NOMO-1 (cell line): Measurements from ENCODE around the gene MLIP.
A peak's percentile ranks its signal among the peaks of the same experiment; 100 is the strongest.

Source experiments
- DNase-seq, 2 experiments: peaks; one replicate each; lab custom pipeline; 2025; ENCODE audit not compliant: unreplicated experiment in 2 of 2; lab: John Stamatoyannopoulos, UW

MLIP gene

DNA sequence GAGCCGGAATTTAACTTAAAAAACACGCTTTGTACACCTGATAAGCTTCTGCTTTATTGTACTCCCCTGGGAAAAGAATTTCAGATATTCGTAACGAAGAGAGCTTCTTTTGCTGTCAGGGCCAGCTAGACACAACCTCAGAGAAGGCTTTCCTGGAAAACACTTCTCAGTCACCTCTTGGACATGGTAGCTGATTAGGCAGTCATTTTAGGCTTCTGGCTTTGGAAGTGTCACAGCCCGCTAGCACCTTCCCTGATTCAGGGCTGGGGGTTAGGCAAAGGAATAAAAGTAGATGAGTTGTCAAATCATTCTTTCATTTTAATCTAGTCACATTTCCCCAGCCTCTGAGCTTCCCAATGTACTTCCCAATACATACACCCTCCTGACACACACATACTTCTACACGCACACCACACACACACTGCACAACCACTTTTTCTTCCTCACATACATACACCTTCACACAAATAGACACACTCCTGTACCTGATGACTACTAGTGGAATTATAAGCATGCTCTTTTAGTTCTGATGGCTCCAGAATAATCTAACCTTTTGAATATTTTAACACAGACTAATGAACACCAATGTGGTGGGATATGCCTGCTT lies 162.1 kb downstream of the MLIP start:
- DNase-seq: no peak

DNA sequence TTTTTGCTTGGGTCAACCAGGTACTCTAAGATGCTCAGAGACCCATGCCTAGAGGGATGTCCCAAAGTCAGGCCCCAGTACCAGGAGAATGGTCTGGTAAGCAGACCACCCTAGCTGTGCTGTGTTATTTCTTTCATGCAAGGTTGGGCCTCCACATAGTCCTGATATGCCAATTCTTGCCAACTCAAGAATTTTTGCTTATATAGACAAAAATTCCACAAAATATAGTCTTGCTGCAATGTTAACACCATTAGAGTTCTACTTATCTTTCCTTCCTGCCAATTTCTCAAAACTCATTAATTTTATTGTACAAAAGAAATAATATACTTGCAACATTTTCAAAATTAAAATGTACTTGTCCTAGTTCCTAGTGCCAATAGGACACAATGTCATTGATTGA lies 163.1 kb downstream of the MLIP start:
- DNase-seq: no peak

GRCh38 chr6:54282186-54282585 lies 170.9 kb downstream of the MLIP start:
- DNase-seq: no peak

DNA sequence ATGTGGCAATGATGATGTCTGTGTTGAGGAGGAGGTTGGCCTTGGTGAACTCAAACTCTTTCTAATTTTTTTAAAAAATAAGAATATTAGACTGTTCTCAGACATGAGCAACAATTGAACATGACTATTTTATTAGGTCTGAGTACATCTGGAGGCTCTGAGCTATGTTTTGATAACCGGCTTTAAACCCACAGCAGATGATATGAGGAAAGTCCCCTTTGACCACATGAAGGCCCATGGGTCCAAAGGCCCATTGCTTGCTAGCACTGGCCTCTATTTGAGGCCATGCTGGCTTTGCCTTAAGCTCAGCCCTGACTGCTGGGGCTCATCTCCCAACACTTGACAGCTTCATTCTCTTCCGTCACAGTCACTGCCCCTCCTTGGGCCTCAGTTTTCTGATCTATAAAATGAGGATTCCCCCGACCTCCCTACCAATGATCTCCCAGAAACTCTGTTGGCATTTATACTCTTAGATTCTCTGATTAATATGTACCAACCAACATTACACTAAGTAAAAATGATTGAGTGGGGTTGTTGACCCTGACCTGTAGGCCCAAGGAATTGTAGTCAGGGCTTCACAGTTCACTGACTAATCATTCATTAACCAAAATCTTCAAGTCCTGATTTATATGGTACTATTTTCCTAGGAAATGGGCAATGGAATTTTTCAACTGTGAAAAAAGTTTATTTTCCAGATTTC lies 173.1 kb downstream of the MLIP start:
- DNase-seq: no peak

GRCh38 chr6:54285595-54285994 lies 174.4 kb downstream of the MLIP start:
- DNase-seq: no peak

DNA sequence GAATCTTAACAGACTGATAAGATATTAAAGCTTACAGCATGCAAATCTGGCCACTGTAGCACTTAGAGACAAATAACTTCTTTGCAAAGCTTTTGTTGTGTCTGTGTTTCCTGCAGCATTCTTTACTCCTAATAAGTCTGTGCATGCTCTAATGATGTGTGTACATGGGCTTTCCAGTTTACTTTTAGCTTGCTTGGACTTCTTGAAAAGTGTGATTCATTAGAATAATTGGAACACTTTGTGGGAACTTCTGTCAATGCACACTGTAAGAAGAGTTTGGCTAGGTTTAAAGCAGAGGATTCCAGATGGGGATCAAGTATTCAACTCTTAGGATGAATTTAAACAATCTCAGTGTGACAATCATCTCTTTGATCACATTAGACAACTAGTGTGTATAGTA lies 174.9 kb downstream of the MLIP start:
- no peak for DNase-seq

GRCh38 chr6:54288474-54288873 lies 177.2 kb downstream of the MLIP start:
- DNase-seq: no peak

DNA sequence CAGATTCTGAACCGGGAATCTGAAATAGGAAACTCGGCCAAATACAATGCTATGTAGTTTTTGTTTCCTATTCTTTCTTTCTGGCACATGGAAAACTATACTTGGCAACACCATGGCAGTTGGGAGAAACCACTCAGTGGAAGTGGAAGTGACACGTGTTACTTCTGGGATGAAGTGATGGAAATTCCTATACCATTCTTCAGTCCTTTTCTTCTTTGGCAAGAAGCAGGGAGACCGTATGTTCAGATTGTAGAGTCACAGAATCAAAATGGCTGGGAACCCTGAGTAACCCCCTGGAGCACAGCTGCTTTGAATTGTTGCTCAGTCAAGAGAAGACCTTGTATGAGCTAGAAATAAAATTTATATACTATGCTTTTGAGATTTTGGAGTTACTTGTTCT lies 178.2 kb downstream of the MLIP start:
- DNase-seq: no peak

DNA sequence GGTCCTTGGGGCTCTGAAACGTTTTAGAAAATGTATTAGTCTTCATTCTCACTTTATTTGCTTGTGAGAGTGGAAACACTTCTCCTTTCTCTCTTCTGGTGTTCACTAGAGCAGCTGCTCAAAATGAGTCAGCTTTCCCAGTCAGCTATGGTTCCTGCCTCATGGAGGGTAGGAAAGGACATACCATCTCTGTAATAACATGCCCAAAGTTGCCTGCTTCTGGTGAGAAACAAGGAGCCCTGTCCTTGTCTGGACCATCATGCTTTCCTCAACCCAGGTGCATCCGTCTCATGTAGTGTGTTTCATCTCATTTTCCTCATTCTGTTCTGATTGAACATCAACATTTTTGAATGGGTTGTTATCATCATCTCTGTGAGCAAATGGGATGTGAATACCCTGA lies 179.9 kb downstream of the MLIP start:
- peak; percentile 10 to 82 for DNase-seq

DNA sequence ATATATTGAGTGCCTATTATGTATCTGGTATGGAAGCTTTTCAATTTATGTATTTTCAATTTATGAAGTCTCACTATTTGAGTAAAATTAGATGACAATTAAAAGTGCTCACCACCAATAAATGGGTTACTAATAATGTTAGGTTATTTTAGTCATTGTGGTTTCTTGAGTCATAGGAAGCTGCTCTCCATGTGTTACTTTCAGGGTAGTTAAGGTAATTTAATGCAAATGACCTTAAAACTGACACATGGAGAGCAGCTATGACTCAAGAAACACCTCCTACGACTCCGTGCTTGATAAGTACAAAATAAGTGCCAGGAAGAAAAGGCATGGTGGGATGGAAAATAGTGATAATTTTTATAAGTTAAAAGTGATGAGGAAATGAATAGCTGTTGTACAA lies 180.5 kb downstream of the MLIP start:
- DNase-seq: peak in 1 of 2 experiments; percentile 61

GRCh38 chr6:54294965-54295532 lies 183.8 kb downstream of the MLIP start:
- no peak for DNase-seq

DNA sequence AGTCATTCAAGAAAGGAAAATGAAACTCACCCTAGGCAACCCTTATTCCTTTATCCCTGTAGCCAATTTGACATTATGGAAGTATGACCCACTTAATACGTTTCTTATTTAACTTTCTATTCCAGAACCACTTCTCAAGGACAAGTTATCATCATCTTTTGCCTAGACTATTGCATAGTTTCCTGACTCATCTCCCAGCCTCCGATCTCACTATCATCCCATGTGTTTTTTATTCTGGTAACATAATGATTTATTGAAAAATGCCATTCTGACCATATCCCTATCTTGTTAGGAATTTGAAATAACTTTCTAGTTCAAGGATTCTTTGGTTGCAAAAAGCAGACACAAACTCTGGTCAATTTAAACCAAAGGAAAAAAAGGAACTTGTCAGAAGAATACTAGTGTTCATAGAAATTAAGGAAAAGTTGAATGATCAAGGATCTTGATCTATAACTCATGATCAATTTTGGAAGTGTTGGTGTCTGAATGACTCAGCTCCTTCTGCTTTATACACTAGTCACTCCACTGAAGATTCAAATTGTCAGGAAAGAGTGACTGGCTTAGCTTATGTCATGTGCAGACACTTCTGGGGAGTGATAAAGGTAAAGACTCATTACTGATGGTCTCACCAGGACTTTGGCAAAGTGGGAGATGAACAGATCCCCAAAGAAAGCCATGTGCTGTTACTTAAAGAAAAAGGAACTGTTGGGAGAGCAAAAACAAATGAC lies 188.5 kb downstream of the MLIP start:
- no peak for DNase-seq

DNA sequence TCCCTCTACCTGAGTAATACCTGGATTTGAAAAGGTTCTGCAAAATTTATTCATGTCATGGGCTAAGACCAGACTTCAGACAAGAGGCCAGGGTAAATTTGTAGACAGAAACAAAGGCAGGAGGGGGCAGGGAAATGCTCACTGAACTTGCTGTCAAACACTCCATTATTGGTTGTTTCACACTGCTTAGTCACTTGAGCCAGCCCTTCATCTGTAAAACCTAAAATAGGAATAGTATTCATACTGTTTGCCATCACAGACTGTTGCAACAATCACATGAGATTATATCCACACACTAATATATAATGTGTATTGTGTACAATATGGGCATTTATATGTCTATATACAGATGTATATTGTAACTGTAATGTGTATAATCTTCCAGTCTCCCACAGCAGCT lies 190.5 kb downstream of the MLIP start:
- no peak for DNase-seq

- no peak for DNase-seq
These were observed 196.2 kb downstream of the MLIP start for GRCh38 chr6:54307439-54307910.

- DNase-seq: no peak
These were observed 197.2 kb downstream of the MLIP start, which contains the start of gene TINAG for GRCh38 chr6:54308289-54308985. TSS of gene TINAG (plus strand) at chr6:54308441. CDS start at chr6:54308551, 110 bp downstream.

GRCh38 chr6:54308986-54309315 lies 197.7 kb downstream of the MLIP start:
- no peak for DNase-seq

GRCh38 chr6:54310377-54311152 lies 199.3 kb downstream of the MLIP start:
- DNase-seq: no peak

GRCh38 chr6:54315656-54316055 lies 204.4 kb downstream of the MLIP start:
- no peak for DNase-seq
